VCaP (cell line): ENCODE results near the gene PLCB4.
"Not testable (repeated sequence)": the region's sequence is repeated elsewhere in the genome, so short reads cannot be mapped to it uniquely, and the experiment has no call there.

ENCODE experiments used
- H3K27ac ChIP-seq: fragments of 450-650 bp; 2 replicates; pipeline ENCODE4 v1.5.1; 2017
- TF ChIP-seq, protein P1 (sequence below): fragments of 450-650 bp; conservative IDR thresholded peaks from 2 replicates; pipeline ENCODE4 v1.5.1; 2017; ENCODE audit warnings: mild to moderate bottlenecking, moderate library complexity

Gene PLCB4

DNA sequence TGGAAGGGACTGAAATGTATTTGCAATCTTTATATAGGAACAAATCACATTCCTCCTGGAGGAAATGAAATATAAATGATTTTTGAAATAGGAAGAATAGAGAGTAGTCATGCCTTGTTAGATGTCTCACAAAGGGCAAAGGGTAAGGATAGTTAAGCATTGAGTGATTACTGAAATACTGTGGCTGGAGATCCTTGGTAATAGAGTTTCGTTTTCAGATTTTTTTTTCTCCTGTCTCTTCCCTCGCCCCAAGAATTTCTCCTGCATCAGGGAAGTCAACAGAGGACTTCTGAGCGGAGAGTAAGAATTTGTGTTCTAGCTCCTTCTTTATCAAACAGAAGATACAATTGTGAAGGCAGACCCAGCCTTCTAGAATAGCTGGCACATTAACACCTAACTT lies 79.4 kb downstream of the PLCB4 start:
- TF ChIP-seq, protein P1, sequence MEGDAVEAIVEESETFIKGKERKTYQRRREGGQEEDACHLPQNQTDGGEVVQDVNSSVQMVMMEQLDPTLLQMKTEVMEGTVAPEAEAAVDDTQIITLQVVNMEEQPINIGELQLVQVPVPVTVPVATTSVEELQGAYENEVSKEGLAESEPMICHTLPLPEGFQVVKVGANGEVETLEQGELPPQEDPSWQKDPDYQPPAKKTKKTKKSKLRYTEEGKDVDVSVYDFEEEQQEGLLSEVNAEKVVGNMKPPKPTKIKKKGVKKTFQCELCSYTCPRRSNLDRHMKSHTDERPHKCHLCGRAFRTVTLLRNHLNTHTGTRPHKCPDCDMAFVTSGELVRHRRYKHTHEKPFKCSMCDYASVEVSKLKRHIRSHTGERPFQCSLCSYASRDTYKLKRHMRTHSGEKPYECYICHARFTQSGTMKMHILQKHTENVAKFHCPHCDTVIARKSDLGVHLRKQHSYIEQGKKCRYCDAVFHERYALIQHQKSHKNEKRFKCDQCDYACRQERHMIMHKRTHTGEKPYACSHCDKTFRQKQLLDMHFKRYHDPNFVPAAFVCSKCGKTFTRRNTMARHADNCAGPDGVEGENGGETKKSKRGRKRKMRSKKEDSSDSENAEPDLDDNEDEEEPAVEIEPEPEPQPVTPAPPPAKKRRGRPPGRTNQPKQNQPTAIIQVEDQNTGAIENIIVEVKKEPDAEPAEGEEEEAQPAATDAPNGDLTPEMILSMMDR = no peak
- no peak overlapping the region for H3K27ac ChIP-seq

DNA sequence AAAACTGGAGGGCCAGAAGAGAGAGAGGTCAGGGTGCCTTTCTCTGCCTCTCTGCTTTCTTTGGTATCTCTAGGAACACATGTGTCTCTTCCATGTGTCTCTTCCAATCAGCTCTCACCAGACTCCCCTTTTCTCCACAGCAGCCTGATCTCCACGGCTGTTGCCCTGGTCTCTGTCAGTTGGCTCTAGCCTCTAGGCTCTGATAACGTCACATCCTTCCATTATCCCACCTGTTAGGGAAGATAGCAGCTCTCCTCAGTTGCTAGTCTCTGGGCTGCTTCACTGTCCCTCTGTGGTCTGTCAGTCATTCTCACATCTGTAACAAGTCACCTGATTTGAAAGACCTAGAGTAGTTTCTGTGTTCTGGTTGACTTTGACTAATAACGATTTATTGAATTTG lies 80.2 kb downstream of the PLCB4 start:
- TF ChIP-seq, protein P1 = no peak
- H3K27ac ChIP-seq = no peak overlapping the region

DNA sequence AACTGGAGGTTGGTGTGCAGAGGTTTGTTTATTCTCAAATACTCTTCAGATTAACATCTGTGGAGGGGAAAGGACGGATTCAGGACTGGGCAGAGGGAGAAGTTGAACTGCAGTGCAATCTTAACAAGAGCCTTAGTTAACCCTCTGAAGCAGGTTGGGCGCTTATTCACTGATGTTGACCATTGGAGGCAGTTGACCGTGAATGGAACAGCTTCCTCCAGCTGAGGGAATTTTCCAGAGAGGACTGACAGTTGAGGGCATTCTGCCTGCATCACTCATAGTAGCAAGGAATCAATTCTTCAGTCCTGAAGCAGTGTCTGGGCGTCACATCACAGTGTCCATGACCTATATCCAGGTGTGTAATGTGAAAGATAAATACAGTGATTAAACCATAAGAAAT lies 80.9 kb downstream of the PLCB4 start:
- TF ChIP-seq, protein P1 = no peak
- no peak overlapping the region for H3K27ac ChIP-seq

DNA sequence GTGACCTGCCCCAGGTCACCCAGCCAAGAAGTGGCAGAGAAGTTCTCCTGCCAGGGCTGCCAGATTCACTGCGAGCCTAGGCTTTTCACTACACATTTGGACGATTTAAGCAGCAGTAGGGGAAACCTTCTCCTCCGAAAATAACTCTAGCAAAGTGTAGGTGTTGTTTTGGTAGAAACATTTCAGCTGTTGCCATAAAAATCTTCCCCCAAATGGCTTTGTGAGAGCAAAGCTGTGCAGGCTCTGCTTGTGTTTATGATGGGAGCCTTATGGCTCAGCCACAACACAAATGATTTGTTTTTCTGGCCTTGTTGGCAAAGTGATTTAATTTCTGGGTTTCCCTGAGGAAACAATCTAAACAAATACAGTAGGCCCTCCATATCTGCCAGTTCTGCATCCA lies 81.8 kb downstream of the PLCB4 start:
- TF ChIP-seq, protein P1 = no peak
- H3K27ac ChIP-seq = no peak overlapping the region

DNA sequence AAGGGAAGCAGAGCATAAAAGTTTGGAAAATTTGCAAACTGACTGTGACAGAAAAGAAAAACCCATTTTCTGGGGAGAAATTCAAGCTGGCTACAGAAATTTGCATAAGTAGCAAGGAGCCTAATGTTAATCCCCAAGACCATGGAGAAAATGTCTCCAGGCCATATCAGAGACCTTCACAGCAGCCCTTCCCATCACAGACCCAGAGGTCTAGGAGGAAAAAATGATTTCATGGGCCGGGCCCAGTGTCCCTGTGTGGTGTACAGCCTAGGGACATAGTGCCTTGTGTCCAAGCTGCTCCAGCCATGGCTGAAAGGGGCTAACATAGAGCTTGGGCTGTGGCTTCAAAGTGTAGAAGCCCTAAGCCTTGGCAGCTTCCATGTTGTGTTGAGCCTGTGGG lies 83.3 kb downstream of the PLCB4 start:
- not testable (repeated sequence) for H3K27ac ChIP-seq

DNA sequence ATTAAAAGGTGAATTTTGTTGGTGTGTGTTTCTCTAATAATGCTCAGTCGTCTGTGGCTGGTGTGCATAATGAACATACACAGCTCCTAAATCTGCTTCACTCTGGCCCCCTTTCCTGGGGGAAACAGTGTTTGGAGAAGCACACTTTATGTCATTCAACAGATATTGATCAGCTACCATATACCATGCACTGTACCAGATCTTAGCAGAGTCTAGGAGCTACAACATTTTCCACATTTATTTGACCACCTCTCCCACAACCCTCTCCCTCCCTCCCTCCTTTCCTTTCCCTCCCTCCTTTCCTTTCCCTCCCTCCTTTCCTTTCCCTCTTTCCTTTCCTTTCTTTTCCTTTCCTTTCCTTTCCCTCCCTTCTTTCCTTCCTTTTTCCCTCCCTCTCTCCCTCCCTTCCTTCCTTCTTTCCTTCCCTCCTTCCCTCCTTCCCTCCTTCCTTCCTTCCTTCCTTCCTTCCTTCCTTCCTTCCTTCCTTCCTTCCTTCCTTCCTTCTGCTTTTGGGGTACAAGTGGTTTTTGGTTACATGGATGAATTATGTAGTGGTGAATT lies 85.7 kb downstream of the PLCB4 start:
- no peak overlapping the region for H3K27ac ChIP-seq
- TF ChIP-seq, protein P1 = no peak

DNA sequence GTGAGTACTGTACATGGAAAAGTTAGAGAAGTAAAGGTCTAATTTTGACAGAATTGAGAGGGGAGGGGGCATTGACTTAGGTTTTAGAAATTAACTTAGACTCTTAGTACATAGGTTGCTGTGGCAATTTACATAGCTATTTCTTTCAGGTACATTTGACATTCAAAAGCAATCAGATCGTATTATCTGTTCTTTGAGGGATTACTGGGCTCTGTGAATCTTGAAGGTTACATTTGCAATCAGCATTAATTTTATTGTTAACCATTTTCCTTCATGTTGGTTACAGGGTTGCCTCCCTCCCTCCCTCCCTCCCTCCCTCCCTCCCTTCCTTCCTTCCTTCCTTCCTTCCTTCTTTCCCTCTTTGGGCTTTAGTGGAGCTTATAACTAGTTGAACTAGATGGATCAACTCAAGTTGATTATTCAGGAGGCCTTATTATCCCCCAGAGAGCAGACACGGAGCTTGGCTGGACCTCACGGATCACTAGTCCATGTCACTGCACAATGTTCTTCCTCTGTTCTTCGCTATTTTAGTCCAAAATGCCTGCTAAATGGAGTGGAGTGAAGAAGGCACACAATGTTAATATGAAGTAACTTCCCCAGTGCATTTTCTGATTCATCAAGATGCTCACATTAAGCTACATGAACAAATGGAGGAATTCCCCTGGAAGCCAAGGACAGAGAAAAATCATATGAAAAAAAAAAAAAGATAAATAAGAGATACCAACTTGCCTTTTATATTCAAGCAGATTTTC lies 87.8 kb downstream of the PLCB4 start:
- TF ChIP-seq, protein P1 = no peak
- H3K27ac ChIP-seq = no peak overlapping the region

DNA sequence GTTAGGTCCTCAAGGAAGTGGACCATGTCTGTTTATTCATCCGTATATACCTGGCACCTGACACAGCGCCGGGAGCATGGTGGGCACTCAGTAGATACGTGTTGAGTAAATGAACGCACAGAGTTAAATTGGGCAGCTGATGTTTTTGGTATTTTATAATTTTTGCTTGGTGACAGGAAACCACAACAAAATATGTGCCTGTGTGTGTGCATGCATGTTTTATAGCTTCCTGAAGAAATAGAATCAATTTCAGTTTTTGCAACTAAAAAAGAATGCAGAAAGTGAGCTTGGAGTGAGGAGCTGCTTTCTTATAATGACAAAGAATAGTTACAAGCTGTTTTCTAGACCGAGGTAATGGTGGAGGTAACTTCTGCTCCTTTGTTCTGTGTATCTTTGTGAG lies 91.4 kb downstream of the PLCB4 start:
- peak overlapping the region; percentile 60 for H3K27ac ChIP-seq
- TF ChIP-seq, protein P1 = no peak
